PC-3 (cell line): Measurements from ENCODE around the gene MPHOSPH8.

Experiments used
- EZH2 ChIP-seq: fragments of 300-600 bp; sonication (generic); IDR thresholded peaks from one replicate; pipeline ENCODE4 v1.6.1; 2017; ENCODE audit warnings: antibody characterized with exemption, mild to moderate bottlenecking, low read length; ENCODE audit not compliant: unreplicated experiment
- EZH2phosphoT487 ChIP-seq: fragments of 300-600 bp; sonication (generic); IDR thresholded peaks from 2 replicates; pipeline ENCODE4 v1.6.1; 2018; ENCODE audit warnings: mild to moderate bottlenecking, antibody characterized with exemption, low read length, borderline replicate concordance
- TF ChIP-seq, protein P1 (sequence below): fragments of 300-600 bp; sonication (generic); conservative IDR thresholded peaks from 2 replicates; pipeline ENCODE4 v1.5.1; 2017; ENCODE audit warnings: antibody characterized with exemption, low read depth, mild to moderate bottlenecking, low read length

DNA sequence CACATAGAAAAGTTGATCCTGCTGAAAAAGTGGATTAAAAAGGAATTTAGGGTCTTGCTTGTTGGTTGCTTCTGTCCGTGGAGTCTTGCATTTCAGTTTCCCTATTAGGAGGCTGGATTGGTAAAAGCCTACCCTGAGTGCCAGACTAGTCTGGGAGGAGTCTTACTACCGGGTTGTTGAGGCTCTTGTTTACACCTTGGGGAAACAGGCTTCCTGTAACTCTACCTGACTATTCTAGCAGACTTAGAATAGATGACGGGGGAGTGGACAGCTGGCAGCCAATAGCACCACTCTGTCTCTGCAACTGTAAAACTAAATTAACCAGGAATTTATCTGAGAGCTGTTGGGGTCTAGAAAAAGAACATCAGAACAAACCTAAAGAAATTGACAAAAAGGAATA lies 11.3 kb upstream of the MPHOSPH8 start:
- TF ChIP-seq, protein P1, sequence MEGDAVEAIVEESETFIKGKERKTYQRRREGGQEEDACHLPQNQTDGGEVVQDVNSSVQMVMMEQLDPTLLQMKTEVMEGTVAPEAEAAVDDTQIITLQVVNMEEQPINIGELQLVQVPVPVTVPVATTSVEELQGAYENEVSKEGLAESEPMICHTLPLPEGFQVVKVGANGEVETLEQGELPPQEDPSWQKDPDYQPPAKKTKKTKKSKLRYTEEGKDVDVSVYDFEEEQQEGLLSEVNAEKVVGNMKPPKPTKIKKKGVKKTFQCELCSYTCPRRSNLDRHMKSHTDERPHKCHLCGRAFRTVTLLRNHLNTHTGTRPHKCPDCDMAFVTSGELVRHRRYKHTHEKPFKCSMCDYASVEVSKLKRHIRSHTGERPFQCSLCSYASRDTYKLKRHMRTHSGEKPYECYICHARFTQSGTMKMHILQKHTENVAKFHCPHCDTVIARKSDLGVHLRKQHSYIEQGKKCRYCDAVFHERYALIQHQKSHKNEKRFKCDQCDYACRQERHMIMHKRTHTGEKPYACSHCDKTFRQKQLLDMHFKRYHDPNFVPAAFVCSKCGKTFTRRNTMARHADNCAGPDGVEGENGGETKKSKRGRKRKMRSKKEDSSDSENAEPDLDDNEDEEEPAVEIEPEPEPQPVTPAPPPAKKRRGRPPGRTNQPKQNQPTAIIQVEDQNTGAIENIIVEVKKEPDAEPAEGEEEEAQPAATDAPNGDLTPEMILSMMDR: no peak
- TF ChIP-seq EZH2 (no peak), EZH2phosphoT487 (no peak)
